SH-SY5Y (cell line): ENCODE data around the gene KCND2.

Experiments
- GATA2 ChIP-seq: IDR thresholded peaks from 2 replicates; pipeline ENCODE4 v1.6.1; 2011; ENCODE audit warnings: mild to moderate bottlenecking, low read depth, low read length
- GATA3 ChIP-seq: IDR thresholded peaks from 2 replicates; pipeline ENCODE4 v1.6.1; 2011; ENCODE audit warnings: low read depth, mild to moderate bottlenecking, low read length, moderate library complexity

DNA sequence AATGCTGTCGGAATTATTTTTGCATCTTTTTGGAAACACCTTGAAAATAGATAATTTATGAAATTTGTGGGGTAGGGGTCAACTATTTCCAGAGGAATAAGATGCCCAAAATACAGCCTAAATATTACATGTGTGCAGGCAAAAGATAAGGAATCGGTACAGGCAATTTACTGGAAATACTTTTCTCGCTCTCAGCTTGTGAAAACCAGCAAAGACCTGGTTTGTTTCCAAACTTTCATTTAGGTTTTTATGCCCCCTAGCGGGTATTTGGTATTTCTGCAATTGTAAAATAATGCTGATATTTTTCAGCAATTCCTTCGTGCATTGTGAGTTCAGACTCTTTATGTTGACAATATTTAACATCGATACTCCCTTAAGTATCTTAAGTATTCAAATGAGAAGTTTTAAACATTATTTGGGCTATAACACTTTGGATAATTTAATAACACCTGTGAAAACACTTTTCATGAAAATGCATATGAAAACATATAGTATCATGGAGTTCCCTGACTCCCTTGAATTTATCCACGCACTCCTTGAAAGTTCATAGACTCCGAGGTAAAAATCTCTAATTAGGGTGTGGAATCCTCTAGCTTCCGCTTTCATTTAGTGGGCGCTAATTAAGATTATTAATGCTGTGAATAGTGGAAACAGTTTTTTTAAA is 452.5 kb downstream of the KCND2 start:
- TF ChIP-seq GATA2 (no peak), GATA3 (no peak)
